NCI-H2227 (cell line): ENCODE results near the gene DPM3.
A peak's percentile ranks its signal among the peaks of the same experiment; 100 is the strongest.
"Not testable (repeated sequence)": the region's sequence is repeated elsewhere in the genome, so short reads cannot be mapped to it uniquely, and the experiment has no call there.

ENCODE experiments used
- DNase-seq: peaks from one replicate; lab custom pipeline; 2025; ENCODE audit not compliant: unreplicated experiment; lab: John Stamatoyannopoulos, UW

The DPM3 gene

DNA sequence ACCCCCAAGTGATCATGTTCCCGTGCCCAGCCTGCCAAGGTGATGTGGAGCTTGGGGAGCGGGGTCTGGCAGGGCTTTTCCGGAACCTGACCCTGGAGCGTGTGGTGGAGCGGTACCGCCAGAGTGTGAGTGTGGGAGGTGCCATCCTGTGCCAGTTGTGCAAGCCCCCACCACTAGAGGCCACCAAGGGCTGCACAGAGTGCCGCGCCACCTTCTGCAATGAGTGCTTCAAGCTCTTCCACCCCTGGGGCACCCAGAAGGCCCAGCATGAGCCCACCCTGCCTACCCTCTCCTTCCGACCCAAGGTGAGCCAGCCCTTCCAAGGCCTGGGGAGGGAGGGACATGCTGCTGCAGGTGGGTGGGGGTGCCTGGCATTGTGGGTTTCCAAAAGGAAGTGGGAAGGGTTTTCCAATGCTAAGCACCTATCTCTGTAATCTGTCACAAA, 35.6 kb upstream of the DPM3 start:
- DNase-seq, result no peak

GRCh38 chr1:155175281-155175926, 35.1 kb upstream of the DPM3 start:
- no peak for DNase-seq

- DNase-seq, result peak; percentile 90
Measured at GRCh38 chr1:155174324-155175280, 34.3 kb upstream of the DPM3 start.

DNA sequence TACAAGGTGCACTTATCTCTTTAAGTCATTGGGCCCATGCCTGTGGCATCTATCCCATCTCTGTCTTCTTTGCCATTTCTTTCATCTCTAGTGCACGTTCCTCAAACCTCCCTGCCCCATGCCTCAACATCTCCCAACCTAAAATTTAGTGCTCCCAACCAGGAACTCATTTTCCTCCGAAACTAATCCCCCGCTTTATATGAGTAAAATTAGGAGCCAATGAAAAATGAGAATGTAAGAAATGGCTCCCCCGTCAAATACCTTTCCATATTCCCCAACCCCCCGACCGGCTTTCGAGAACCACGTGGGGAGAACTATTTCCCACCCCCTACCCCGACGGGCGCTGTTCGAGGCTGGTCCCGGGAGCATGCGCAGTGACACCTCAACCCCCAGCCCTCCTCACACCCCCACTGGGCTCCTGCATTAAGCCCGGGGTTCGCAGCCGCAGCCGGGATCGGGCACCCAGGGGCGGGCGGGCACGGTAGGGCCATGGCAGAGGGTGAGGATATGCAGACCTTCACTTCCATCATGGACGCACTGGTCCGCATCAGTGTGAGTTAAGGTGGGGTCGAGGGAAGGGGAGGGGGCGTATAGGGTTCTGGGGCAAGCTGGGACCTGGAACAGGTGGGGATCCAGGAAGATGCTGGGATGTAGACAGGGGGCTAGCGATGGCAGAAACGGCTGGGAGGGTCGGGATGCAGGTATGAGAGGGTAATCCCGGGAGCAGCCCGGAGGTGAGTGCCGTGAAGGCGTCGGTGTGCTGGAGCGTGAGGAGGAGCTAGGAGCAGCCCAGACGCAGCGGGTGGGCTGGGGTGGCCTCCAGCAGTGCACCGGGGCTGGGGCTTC, 33.4 kb upstream of the DPM3 start, which contains the start of gene TRIM46:
Gene TRIM46 (plus strand): TSS at position 372 of the 846 bp plus-strand sequence. CDS start 118 bp downstream, at position 490.
- DNase-seq, result peak; percentile 90

DNA sequence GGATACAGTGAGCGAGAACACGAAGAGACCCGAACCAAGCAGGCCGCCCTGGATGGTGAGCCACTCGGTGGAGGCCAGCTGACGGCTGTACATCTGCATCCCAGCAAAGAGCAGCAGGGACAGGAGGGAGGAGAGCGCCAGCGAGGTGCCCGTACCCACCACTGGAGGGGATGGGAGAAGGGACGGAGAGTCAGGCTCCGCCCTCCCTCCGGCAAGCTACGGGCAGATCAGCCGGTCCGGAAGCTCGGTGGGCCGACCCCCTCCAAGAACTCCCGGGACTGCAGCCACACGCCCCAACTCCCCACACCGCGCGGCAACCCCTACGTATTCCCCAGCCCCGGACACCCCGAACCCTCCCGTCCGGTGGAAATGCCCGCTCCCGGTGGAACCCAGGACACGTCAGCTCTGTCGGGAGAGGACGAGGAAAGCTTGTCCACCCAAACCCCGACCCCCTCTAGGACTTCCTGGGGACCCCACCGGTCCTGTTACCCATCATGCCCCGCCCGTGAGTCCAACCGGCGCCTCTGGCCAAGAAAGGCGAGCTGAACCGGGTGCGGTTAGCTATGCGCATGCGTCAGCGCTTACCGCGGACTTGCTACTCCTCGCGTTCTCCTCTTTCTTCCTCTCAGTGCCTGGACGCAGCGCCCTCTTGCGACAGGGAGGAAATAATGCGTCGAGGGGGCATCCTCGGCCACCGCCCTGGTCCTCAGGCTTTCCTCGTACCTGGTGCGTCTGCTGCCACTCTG, 32.6 kb upstream of the DPM3 start, which contains the start of gene KRTCAP2:
Gene KRTCAP2 (minus strand): TSS at position 573 of the 746 bp plus-strand sequence. CDS start 80 bp downstream, at position 493.
- peak; percentile 98 for DNase-seq

DNA sequence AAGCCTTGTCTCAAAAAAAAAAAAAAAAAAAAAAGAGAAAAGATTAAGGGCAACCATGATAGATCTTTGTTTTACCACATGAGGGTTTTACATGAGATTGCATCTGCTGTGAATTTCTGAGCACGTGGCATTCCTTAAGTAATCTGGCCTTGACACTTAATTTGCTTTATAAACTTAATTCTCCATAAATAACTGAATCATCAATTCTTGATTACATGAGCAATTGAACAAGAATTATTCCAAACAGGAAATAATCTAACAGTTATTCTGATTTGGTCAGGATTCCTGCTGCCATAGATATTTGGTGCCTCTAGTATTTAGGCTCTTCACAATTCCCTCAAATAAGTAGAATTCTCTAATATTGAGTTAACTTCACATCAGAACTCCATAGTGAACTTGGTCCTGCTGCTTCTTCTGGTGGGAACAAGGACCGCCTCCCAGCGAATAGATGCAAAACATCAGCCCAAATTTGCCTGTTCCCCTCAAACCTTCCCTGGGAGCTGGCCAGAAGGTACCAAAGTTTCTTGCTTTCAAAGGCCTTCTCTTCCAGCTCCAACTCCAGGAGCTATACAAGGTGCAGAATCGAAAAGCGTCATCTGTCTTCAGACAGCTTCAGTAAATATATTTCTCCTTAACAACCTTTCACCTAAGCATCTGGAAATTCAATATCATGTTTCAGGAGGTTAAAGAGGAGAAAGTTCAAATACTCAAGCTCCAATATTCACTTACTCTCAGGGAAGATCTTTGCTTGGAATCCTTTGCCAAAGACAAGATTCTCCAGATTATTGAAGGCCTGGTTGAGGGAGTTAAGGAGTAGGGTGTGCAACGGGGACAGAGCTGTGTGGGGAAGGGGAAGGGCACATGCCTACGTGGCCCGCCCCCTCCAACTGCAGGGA, 31.8 kb upstream of the DPM3 start:
- DNase-seq, result no peak

DNA sequence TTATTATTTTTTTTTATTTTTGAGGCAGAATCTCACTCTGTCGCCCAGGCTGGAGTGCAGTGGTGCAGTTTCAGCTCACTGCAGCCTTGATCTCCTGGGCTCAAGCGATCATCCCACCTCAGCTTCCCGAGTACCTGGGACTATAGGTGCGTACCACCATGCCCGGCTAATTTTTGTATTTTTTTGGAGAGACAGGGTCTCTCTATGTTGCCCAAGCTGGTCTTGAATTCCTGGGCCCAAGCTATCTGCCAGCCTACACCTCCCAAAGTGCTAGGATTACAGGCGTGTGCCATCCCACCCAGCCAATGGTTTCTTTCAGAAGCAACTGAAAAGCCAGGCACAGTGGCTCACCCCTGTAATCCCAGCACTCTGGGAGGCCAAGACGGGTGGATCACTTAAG, 30.5 kb upstream of the DPM3 start:
- no peak for DNase-seq

DNA sequence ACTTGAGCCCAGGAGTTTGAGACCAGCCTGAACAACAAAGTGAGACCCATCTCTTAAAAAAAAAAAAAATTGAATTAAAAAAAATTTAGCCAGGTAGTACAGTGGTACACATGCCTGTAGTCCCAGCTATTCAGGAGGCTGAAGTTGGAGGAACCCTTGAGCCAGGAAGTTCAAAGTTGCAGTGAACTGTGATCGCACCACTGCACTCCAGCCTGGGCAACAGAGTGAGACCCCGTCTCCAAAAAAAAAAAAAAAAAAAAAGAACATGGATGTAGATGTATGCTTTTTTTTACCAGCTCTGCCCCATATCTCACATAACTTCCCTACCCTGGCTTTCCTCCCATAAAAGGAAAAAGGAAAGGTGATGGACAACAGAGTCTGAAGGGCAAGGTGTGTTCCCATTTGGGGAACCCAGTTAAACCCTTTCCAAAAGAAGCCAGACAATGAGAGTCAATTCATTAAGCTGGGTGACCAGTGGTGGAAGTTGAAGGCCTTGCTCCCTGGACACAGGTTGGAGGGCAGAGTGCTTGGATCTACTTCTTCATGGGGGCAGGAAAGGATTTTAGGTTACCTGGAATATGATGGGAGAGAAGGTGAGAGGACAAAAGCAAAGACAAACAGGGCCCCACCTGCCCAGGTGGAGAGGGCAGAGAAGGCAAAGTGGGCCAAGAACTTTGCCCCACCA, 29.9 kb upstream of the DPM3 start:
- no peak for DNase-seq

- no peak for DNase-seq
Measured at GRCh38 chr1:155169541-155169940, 29.2 kb upstream of the DPM3 start.

GRCh38 chr1:155168456-155169210, 28.3 kb upstream of the DPM3 start:
- DNase-seq, result no peak

- DNase-seq, result not testable (repeated sequence)
Measured at GRCh38 chr1:155168105-155168445, 27.7 kb upstream of the DPM3 start.

DNA sequence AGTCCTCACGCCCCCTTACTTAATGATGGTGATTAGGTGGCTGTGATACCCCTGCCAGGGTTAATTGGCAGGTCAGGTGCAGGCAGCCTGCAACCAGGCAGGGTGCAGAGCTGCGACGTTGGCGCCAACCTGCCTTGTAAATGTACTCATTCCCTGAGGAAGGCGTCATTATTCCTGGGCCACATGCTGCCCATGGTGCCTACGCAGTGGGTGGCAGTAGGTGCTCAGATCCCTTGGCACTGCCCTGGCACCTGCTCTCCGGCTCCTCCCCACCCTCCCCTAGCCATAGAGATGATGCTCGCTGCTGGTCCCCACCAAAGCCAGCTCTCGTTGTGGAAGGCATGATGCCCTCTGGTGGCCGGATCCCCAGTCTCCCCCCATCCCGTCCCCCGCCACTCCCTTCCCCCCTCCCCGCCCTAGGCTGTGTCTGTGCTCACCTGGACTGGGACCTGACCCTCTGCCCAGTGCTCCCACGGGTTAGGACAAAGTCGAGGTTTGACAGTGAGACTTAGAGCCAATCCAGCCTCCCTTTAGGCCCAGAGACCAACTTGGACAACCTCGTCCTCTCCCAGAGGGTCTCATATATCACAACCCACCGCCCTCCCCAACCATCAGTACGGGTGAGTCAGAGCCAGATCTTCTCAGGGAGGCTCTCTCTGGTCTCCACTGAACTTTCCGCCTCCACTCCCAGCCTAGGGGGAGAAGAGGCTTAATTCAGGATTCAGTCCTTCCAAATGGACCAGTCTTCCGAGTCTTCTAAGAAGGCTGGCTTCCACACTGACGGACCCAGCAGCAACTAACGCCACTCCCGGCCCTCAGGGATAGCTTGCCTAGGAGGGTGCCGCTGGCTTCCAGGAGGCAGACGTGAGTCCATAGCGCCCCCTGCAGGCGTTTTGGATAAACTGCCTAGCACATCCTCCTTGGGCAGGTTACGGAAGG, 27.1 kb upstream of the DPM3 start:
- DNase-seq, result peak; percentile 94

DNA sequence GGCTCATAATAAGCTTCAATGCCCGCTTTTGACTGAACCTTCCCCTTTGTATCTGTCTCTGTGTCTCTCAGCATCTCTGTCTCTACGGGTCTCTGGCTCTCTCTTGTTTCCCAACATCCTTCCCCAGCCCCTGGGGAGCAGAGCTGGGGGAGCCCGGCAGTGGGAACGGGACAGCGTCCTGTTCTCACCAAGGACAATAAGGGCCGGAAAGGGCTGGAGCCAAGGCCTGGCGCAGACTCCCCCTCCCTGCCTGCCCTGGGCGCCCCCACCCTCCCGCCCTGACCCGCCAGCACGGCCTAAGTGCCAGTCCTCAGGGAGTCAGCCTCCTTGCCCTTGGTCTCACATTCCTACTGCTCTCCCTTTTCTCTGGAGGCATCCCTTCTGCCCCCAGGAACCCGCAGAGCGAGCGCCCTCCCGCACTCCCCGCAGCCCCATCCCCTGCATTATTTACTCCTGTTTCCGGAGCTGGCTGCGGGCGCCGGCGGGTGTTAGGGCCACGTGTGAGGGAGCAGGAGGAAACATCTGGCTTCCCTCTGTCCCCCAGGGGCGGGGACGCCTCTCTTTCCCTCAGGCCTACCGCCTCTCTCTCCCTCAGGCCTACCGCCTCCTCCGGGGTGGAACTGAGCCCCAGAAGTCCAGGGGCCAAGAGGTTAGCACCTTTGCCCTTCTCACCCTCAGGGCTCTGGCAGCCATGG, 26.3 kb upstream of the DPM3 start:
- DNase-seq, result peak; percentile 67

DNA sequence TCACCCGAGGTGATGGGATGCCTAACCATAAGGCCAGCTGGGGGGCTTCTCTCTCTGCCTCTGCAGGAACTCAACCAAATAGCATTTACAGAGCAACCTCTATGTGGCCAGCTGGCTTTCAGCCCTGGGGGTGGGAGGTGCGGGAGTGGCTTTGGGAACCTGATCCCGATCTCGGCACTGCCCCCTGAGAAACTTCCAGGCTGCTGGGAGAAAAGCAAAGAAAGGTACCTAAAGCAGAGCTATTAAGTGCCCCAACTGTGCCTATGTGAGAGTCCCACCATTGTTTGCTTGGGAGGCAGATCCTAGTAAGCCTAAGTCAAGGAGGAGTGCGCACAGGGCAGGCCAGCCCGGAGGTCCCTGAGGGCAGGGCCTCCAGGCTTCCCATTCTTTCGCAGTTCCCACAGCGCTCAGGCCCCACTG, 25.7 kb upstream of the DPM3 start:
- no peak for DNase-seq

DNA sequence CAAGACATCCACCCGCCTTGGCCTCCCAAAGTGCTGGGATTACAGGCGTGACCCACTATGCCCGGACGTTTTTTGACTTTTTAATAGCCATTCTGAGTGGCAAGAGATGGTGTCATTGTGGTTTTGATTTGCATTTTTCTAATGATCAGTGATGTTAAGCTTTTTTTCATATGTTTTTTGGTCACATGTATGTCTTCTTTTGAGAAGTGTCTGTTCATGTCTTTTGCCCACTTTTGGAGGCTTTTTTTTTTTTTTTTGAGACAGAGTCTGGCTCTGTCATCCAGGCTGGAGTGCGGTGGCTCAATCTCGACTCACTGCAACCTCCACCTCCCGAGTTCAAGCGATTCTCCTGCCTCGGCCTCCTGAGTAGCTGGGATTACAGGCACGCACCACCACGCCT, 24.3 kb upstream of the DPM3 start:
- DNase-seq, result not testable (repeated sequence)

- DNase-seq, result not testable (repeated sequence)
Measured at GRCh38 chr1:155163785-155164184, 23.5 kb upstream of the DPM3 start.
